Fibroblast of lung (primary cell): Measurements from ENCODE around the gene GLP2R.

Experiments used
- CTCF ChIP-seq, 2 donors: IDR thresholded peaks in 1 of 2; conservative IDR thresholded peaks in 1 of 2; 1 replicate in 1 of 2; 2 replicates in 1 of 2; pipeline ENCODE4 v1.5.1; 2011 to 2012; ENCODE audit warnings: low read length in 2 of 2, control low read depth in 1 of 2, inconsistent platforms in 1 of 2, low read depth in 1 of 2, mild to moderate bottlenecking in 1 of 2
- EZH2 ChIP-seq: IDR thresholded peaks from 2 replicates; pipeline ENCODE4 v1.5.1; 2012; ENCODE audit warnings: low read length, control low read depth, mild to moderate bottlenecking; ENCODE audit errors: missing control alignments

GRCh38 chr17:9784544-9784943, 41.2 kb upstream of the GLP2R start:
- TF ChIP-seq CTCF (conservative IDR thresholded peaks at IDR 0.05 in 1 of 2, IDR thresholded peaks at IDR 0.05 in 1 of 2; ENCODE audit: low read depth in 1 of 2, low read length in 2 of 2) (no peak), EZH2 (no peak)
